AG10803 (cell line): ENCODE data around the gene THRAP3.
"Not testable (repeated sequence)": the region's sequence is repeated elsewhere in the genome, so short reads cannot be mapped to it uniquely, and the experiment has no call there.

Experiments
- DNase-seq: peaks from one replicate; pipeline ENCODE4 v3.0.0; 2010; ENCODE audit warnings: low read depth
- H3K4me3 ChIP-seq: 2 replicates; pipeline ENCODE4 v1.5.1; 2011; ENCODE audit warnings: mild to moderate bottlenecking, low read length, control low read depth
- TF ChIP-seq, protein P1 (sequence below): conservative IDR thresholded peaks from 2 replicates; pipeline ENCODE4 v1.5.1; 2011; ENCODE audit warnings: mild to moderate bottlenecking, low read length, control low read depth, inconsistent platforms

The THRAP3 gene

GRCh38 chr1:36223381-36223995 is 755 bp upstream of the THRAP3 start:
- peak; percentile 69 for DNase-seq
- peak overlapping the region; percentile 84 for H3K4me3 ChIP-seq
- TF ChIP-seq, protein P1, sequence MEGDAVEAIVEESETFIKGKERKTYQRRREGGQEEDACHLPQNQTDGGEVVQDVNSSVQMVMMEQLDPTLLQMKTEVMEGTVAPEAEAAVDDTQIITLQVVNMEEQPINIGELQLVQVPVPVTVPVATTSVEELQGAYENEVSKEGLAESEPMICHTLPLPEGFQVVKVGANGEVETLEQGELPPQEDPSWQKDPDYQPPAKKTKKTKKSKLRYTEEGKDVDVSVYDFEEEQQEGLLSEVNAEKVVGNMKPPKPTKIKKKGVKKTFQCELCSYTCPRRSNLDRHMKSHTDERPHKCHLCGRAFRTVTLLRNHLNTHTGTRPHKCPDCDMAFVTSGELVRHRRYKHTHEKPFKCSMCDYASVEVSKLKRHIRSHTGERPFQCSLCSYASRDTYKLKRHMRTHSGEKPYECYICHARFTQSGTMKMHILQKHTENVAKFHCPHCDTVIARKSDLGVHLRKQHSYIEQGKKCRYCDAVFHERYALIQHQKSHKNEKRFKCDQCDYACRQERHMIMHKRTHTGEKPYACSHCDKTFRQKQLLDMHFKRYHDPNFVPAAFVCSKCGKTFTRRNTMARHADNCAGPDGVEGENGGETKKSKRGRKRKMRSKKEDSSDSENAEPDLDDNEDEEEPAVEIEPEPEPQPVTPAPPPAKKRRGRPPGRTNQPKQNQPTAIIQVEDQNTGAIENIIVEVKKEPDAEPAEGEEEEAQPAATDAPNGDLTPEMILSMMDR = no peak

GRCh38 chr1:36224537-36225282 is 467 bp downstream of the THRAP3 start:
- peak; percentile 89 for DNase-seq
- peak overlapping the region; percentile 78 for H3K4me3 ChIP-seq
- TF ChIP-seq, protein P1 = peak; percentile 60

DNA sequence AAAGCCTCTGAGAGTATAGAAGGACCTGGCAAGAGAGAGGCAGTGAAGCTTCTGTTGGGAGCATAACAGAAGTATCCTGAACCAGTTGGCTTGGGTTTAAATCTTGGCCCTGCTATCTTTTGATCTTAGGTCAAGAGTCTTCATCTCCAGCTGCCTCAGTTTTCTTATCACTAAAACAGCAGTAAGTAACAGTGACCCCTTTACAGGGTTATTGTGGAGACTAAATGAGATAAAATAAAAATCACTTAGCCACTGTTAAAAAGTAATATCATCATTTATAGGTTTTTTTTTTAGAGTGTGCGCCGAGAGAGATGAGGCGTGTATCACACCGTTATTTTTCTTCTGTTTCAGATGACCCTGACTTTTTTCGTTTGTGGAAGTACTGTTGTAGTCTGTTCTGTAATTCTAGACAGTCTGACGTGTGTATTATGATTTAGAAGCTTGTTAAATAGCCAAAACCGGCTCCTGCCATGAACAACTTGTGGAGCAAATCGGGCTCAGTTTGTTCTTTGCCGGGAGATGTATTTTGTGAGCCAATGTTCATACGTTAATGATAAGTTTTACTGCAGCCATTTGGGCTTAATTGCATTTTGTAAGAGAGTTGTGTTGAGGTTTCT is 1.1 kb downstream of the THRAP3 start:
- TF ChIP-seq, protein P1 = no peak
- no peak for DNase-seq
- peak overlapping the region; percentile 78 for H3K4me3 ChIP-seq

DNA sequence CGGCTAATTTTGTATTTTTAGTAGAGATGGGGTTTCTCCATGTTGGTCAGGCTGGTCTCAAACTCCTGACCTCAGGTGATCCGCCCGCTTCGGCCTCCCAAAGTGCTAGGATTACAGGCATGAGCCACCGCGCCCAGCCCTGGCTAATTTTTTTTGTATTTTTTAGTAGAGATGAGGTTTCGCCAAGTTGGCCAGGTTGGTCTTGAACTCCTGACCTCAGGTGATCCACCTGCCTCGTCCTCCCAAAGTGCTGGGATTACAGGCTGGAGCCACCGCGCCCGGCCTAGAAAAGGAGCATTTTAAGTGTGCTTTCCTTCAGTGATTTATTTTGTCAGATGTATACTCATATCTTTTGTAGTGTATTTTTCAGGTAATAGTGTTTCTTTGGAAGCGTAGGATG is 6.0 kb downstream of the THRAP3 start:
- H3K4me3 ChIP-seq, DNase-seq: not testable (repeated sequence)

DNA sequence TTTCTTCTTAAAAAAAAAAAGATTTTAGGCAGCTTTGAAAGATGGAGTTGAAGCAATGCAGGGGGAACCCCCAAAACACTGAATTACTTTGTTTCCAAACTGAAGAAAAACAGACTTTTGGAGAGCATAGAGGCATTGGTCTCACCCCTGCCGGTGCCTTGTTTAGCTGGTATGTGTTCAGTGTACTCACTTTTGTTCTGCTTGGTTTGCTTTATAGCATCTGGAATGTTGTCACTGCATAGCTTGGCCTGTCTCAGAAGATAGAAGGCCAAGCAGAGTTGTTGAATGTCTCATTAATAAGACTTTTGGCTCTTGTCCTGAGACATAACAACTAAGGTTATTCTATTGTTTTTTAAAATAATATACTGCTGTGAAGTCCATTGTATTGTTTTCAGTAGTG is 6.9 kb downstream of the THRAP3 start:
- TF ChIP-seq, protein P1 = no peak
- peak; percentile 52 for DNase-seq
- H3K4me3 ChIP-seq = no peak overlapping the region

GRCh38 chr1:36232212-36233095 is 8.2 kb downstream of the THRAP3 start:
- DNase-seq = no peak
- TF ChIP-seq, protein P1 = no peak
- H3K4me3 ChIP-seq = no peak overlapping the region

- DNase-seq = no peak
- TF ChIP-seq, protein P1 = no peak
Observed at GRCh38 chr1:36236302-36236701, 12.1 kb downstream of the THRAP3 start.

More at GRCh38 chr1:36236302-36236701, 12.1 kb downstream of the THRAP3 start:
- H3K4me3 ChIP-seq = no peak overlapping the region
